Keratinocyte (primary cell): ENCODE measurements around the gene ATP8A1.

Experiments used
- CTCF ChIP-seq, 3 experiments: IDR thresholded peaks in 1 of 3; conservative IDR thresholded peaks in 1 of 3; optimal IDR thresholded peaks in 1 of 3; 2 replicates in 2 of 3; 3 replicates in 1 of 3; pipeline versions ENCODE3 to v1.5.1; 2011; ENCODE audit warnings: low read length in 3 of 3, mild to moderate bottlenecking in 3 of 3, moderate library complexity in 2 of 3, control low read depth in 1 of 3, inconsistent platforms in 1 of 3; ENCODE audit not compliant: insufficient read depth in 2 of 3; ENCODE audit errors: extremely low read depth in 1 of 3
- EZH2 ChIP-seq: IDR thresholded peaks from one replicate; pipeline ENCODE4 v1.6.1; 2012; ENCODE audit warnings: inconsistent platforms, mild to moderate bottlenecking, low read length, moderate library complexity

GRCh38 chr4:42654631-42655268 lies 2.2 kb downstream of the ATP8A1 start:
- TF ChIP-seq CTCF (optimal IDR thresholded peaks at IDR 0.05 in 1 of 3, IDR thresholded peaks at IDR 0.05 in 1 of 3, conservative IDR thresholded peaks at IDR 0.05 in 1 of 3; ENCODE audit: extremely low read depth in 1 of 3, insufficient read depth in 2 of 3, low read length in 3 of 3) = no peak
- no peak for TF ChIP-seq EZH2
